Natural killer cell (primary cell): ENCODE results near the gene OTOGL. TPM values are rescaled to one million over a fixed set of nuclear protein-coding genes. Genes with fewer than 3 reads are reported as not detected.

Source experiments
- ATAC-seq, 3 donors: fragments of 150-1000 bp in 2 of 3; fragments of 200-7000 bp in 1 of 3; cut with Tn5 transposase; 1 replicate in 1 of 3; 2 replicates in 2 of 3; pipeline ENCODE4 v1.10.0; 2021; ENCODE audit warnings: mild to moderate bottlenecking in 2 of 3, moderate library complexity in 2 of 3
- DNase-seq, 2 donors: peaks; one replicate each; pipeline versions ENCODE4 v3.0.0 to v3.0.0-alpha.2; 2013 to 2021; ENCODE audit warnings: mixed read lengths in 1 of 2
- H3K27ac ChIP-seq: one replicate; pipeline ENCODE4 v1.5.1; 2013; ENCODE audit warnings: mild to moderate bottlenecking, low read length
- H3K27me3 ChIP-seq: one replicate; pipeline ENCODE4 v1.6.1; 2013; ENCODE audit warnings: low read length; ENCODE audit not compliant: control insufficient read depth, insufficient read depth
- H3K36me3 ChIP-seq: one replicate; pipeline ENCODE4 v1.6.1; 2013; ENCODE audit warnings: low read length; ENCODE audit not compliant: control insufficient read depth, insufficient read depth
- H3K4me1 ChIP-seq: one replicate; pipeline ENCODE4 v1.6.1; 2013; ENCODE audit warnings: low read length; ENCODE audit not compliant: control insufficient read depth, insufficient read depth
- H3K4me3 ChIP-seq: one replicate; pipeline ENCODE4 v1.5.1; 2013; ENCODE audit warnings: low read length
- H3K9me3 ChIP-seq: one replicate; pipeline ENCODE4 v1.6.1; 2013; ENCODE audit warnings: low read length; ENCODE audit not compliant: control insufficient read depth, insufficient read depth
- H3K27ac Mint-ChIP-seq, 2 donors: one replicate each; pipeline ENCODE4 v1.8.0; 2022; ENCODE audit warnings: mild to moderate bottlenecking in 2 of 2, mixed read lengths in 2 of 2, moderate library complexity in 1 of 2
- H3K27me3 Mint-ChIP-seq, 2 donors: one replicate each; pipeline ENCODE4 v1.8.0; 2022; ENCODE audit warnings: low read depth in 2 of 2, mixed read lengths in 2 of 2
- H3K36me3 Mint-ChIP-seq: one replicate; pipeline ENCODE4 v1.8.0; 2022; ENCODE audit warnings: mixed read lengths
- H3K4me1 Mint-ChIP-seq, 2 donors: one replicate each; pipeline ENCODE4 v1.8.0; 2022; ENCODE audit warnings: mixed read lengths in 2 of 2
- H3K4me3 Mint-ChIP-seq: one replicate; pipeline ENCODE4 v1.8.0; 2022; ENCODE audit warnings: mild to moderate bottlenecking, moderate library complexity, mixed read lengths
- H3K9me3 Mint-ChIP-seq, 2 donors: one replicate each; pipeline ENCODE4 v1.8.0; 2022; ENCODE audit warnings: mixed read lengths in 2 of 2
- CTCF ChIP-seq: fragments of 200-600 bp; IDR thresholded peaks from one replicate; pipeline ENCODE4 v1.8.0; 2022; ENCODE audit warnings: antibody characterized with exemption
- WGBS: methylation state at CpG from one replicate; pipeline ENCODE4 v1.1.7; 2013; ENCODE audit warnings: missing lambda C conversion rate; ENCODE audit not compliant: insufficient coverage; 5-methylcytosine and 5-hydroxymethylcytosine counted together
- intact Hi-C: fragments of 100-400 bp; cut with micrococcal nuclease; formaldehyde crosslinking; loops from one replicate; pipeline ENCODE4 v1.14.2; 2022
- total RNA-seq, 4 donors: library from RNA; stranded (reverse); fragments of 120-200 nt in 1 of 4; gene quantifications; one replicate each; pipeline versions ENCODE4 v1.2.3 to v1.2.4, GENCODE V29; 2013 to 2022

Gene OTOGL
- total RNA-seq, 3 donors from 2014 or later (not counting 1 experiment from before 2014, with no cell fraction given): not detected

DNA sequence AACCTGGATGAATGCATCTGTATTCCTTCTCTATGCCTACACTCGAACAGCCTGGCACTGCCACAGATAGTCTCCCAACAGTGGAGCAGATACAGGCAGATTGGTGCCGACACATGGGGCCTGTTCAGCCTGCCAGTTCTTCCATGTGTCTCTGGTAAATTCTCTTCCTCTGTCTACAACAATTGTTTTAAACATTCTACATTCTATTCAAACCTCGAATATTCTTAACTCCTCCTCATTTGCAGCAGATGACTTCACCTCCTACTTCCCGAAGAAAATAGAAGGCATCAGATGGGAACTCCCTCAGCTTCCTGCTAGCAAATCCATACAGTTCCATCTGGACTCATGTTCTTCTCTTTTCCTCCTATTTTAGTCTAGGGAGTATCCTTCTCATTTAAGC lies 43.1 kb upstream of the OTOGL start:
- H3K27me3 ChIP-seq: no peaks in the 10 kb centered on the region
- no peaks in the 10 kb centered on the region for H3K36me3 ChIP-seq
- Mint-ChIP-seq H3K4me1 (peaks cover 0 to 8% of the 10 kb centered on the region in 2 donors), H3K27ac (no peak overlapping the region), H3K4me3 (no peak overlapping the region), H3K36me3 (no peaks in the 10 kb centered on the region), H3K27me3 (peaks cover 4 to 7% of the 10 kb centered on the region in 2 donors), H3K9me3 (no peaks in the 10 kb centered on the region)
- WGBS: 83% methylated on average over 4 of the region's 4 CpGs
- no peak overlapping the region for H3K4me3 ChIP-seq
- no peaks in the 10 kb centered on the region for H3K9me3 ChIP-seq
- intact Hi-C loops: no loop called here
- H3K4me1 ChIP-seq: no peaks in the 10 kb centered on the region
- H3K27ac ChIP-seq: no peak overlapping the region
- ATAC-seq (no peak), DNase-seq (no peak)
- TF ChIP-seq CTCF: no peak

DNA sequence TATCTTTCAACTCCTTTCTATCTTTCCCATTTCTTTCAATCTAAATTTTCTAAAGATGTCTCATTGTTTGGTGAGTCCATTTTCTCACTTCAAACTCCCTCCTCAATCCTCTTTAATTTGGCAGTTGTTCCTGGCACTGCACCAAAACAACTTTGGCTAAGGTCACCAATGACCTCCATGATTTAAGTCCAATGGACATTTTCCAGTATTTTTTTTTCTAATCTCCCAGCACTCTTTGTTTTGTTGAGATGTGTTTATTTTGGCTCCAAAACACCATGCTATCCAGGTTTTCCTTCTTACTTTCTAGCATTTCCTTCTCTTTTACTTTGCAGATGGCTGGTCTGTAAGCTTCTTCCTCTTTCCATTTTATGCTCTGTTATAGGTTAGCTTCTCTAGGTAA lies 42.5 kb upstream of the OTOGL start:
- Mint-ChIP-seq H3K27me3 (peaks cover 5 to 7% of the 10 kb centered on the region in 2 donors), H3K27ac (no peak overlapping the region), H3K4me3 (no peak overlapping the region), H3K36me3 (no peaks in the 10 kb centered on the region), H3K9me3 (no peaks in the 10 kb centered on the region), H3K4me1 (peaks cover 0 to 8% of the 10 kb centered on the region in 2 donors)
- H3K27ac ChIP-seq: no peak overlapping the region
- H3K9me3 ChIP-seq: no peaks in the 10 kb centered on the region
- DNase-seq (no peak), ATAC-seq (no peak)
- TF ChIP-seq CTCF: no peak
- H3K36me3 ChIP-seq: no peaks in the 10 kb centered on the region
- no peaks in the 10 kb centered on the region for H3K4me1 ChIP-seq
- intact Hi-C loops: no loop called here
- no peak overlapping the region for H3K4me3 ChIP-seq
- H3K27me3 ChIP-seq: no peaks in the 10 kb centered on the region

DNA sequence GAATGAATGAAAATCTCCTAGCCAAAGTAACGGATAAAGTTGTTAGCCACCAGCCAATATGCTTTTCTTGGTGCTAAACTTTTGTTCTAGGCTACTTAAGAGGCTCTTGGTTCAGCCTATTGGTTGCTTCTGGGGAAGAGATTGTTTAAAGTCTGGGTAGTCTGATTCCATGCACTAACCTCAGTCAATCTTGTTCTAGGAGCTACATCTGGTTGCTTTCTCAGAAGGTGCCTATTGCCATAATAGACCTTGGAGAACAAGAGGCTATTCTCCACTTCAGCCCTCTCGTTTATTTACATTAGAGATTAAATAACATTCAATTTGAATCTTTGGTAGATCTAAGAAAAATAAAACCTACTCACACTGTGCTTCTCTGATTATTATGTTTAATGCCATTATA lies 40.8 kb upstream of the OTOGL start:
- ATAC-seq: no peak
- Histone ChIP-seq H3K27ac (no peak overlapping the region), H3K27me3 (no peaks in the 10 kb centered on the region), H3K4me1 (no peaks in the 10 kb centered on the region), H3K4me3 (no peak overlapping the region), H3K9me3 (no peaks in the 10 kb centered on the region), H3K36me3 (no peaks in the 10 kb centered on the region)
- TF ChIP-seq CTCF: no peak
- peaks cover 0 to 4% of the 10 kb centered on the region in 2 donors for H3K4me1 Mint-ChIP-seq
- no peak overlapping the region for H3K4me3 Mint-ChIP-seq
- H3K9me3 Mint-ChIP-seq: no peaks in the 10 kb centered on the region
- no peaks in the 10 kb centered on the region for H3K36me3 Mint-ChIP-seq
- no peak for DNase-seq
- H3K27me3 Mint-ChIP-seq: peaks cover 11 to 17% of the 10 kb centered on the region in 2 donors
- intact Hi-C loops: no loop called here
- H3K27ac Mint-ChIP-seq: no peak overlapping the region
- 93% methylated on average over 1 of the region's 2 CpGs for WGBS

DNA sequence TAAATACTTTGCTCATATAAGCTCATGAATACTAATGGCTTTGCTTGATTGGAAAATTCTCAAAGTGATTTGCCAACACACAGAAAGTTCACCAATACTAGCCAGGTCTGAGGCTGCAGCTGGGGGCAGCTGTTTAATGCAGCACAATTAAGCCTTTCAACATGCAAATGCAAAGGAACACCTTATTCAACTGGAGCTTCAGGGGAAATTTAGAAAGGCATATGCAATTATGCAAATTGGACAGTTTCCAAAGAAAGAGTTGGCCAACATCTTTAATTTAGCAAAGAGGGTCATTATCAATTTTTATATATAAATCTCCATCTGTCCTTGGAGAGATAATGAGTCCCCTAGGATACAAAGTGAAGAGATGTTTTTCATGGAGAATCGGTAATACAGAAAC lies 40.2 kb upstream of the OTOGL start:
- Mint-ChIP-seq H3K4me1 (peaks cover 0 to 4% of the 10 kb centered on the region in 2 donors), H3K27me3 (peaks cover 11 to 17% of the 10 kb centered on the region in 2 donors), H3K27ac (no peak overlapping the region), H3K9me3 (no peaks in the 10 kb centered on the region), H3K4me3 (no peak overlapping the region), H3K36me3 (no peaks in the 10 kb centered on the region)
- no CpG with 5 or more reads among the region's 1 CpG for WGBS
- no peaks in the 10 kb centered on the region for H3K9me3 ChIP-seq
- H3K4me1 ChIP-seq: no peaks in the 10 kb centered on the region
- H3K4me3 ChIP-seq: no peak overlapping the region
- ATAC-seq (no peak), DNase-seq (no peak)
- no peak for TF ChIP-seq CTCF
- intact Hi-C loops: no loop called here
- no peak overlapping the region for H3K27ac ChIP-seq
- H3K27me3 ChIP-seq: no peaks in the 10 kb centered on the region
- no peaks in the 10 kb centered on the region for H3K36me3 ChIP-seq
